H9 (cell line): ENCODE data around the gene HP. TPM values are rescaled to one million over a fixed set of nuclear protein-coding genes. Genes with fewer than 3 reads are reported as not detected.
"Not testable (repeated sequence)": the region's sequence is repeated elsewhere in the genome, so short reads cannot be mapped to it uniquely, and the experiment has no call there.

Source experiments
- DNase-seq: peaks from one replicate; pipeline ENCODE4 v3.0.0-alpha.2; 2017
- H2AFZ ChIP-seq: one replicate; pipeline ENCODE4 v1.6.1; 2013; ENCODE audit warnings: mild to moderate bottlenecking, low read length, control low read depth, moderate library complexity
- H2AK5ac ChIP-seq: 2 replicates; pipeline ENCODE4 v1.6.1; 2013; ENCODE audit warnings: low read length, control low read depth, mixed read lengths; ENCODE audit not compliant: insufficient read length
- H2BK120ac ChIP-seq: one replicate; pipeline ENCODE4 v1.6.1; 2013; ENCODE audit warnings: low read depth, mild to moderate bottlenecking, low read length, control low read depth, inconsistent platforms; ENCODE audit not compliant: poor library complexity, severe bottlenecking
- H2BK12ac ChIP-seq: 2 replicates; pipeline ENCODE4 v1.6.1; 2013; ENCODE audit warnings: low read length, control low read depth, mixed read lengths, low read depth; ENCODE audit not compliant: insufficient read length
- H2BK15ac ChIP-seq: 2 replicates; pipeline ENCODE4 v1.6.1; 2013; ENCODE audit warnings: low read depth, low read length, control low read depth
- H2BK20ac ChIP-seq: one replicate; pipeline ENCODE4 v1.6.1; 2013; ENCODE audit warnings: low read depth, mild to moderate bottlenecking, low read length, control low read depth, inconsistent platforms; ENCODE audit not compliant: poor library complexity, severe bottlenecking
- H2BK5ac ChIP-seq: 2 replicates; pipeline ENCODE4 v1.6.1; 2013; ENCODE audit warnings: low read length, control low read depth, mixed read lengths; ENCODE audit not compliant: insufficient read length
- H3K14ac ChIP-seq: 2 replicates; pipeline ENCODE4 v1.6.1; 2013; ENCODE audit warnings: low read length, control low read depth; ENCODE audit not compliant: insufficient read depth
- H3K18ac ChIP-seq: 2 replicates; pipeline ENCODE4 v1.6.1; 2013; ENCODE audit warnings: low read depth, mild to moderate bottlenecking, mixed read lengths, low read length, control low read depth; ENCODE audit not compliant: insufficient read length
- H3K23ac ChIP-seq: 2 replicates; pipeline ENCODE4 v1.6.1; 2013; ENCODE audit warnings: low read length, control low read depth, mixed read lengths, low read depth; ENCODE audit not compliant: insufficient read length
- H3K23me2 ChIP-seq: 2 replicates; pipeline ENCODE4 v1.6.1; 2013; ENCODE audit warnings: low read depth, mild to moderate bottlenecking, mixed read lengths, low read length, control low read depth; ENCODE audit not compliant: insufficient read length, poor library complexity, severe bottlenecking
- H3K27ac ChIP-seq: 2 replicates; pipeline ENCODE4 v1.5.1; 2013; ENCODE audit warnings: low read length, control low read depth, mixed read lengths, low read depth; ENCODE audit not compliant: insufficient read length
- H3K27me3 ChIP-seq: 2 replicates; pipeline ENCODE4 v1.6.1; 2013; ENCODE audit warnings: low read length, control low read depth, inconsistent platforms; ENCODE audit not compliant: insufficient read depth
- H3K4ac ChIP-seq: 2 replicates; pipeline ENCODE4 v1.6.1; 2013; ENCODE audit warnings: low read depth, mild to moderate bottlenecking, control low read depth, inconsistent platforms, low read length, moderate library complexity
- H3K4me1 ChIP-seq: 2 replicates; pipeline ENCODE4 v1.6.1; 2013; ENCODE audit warnings: low read length, control low read depth, inconsistent platforms; ENCODE audit not compliant: insufficient read depth
- H3K4me2 ChIP-seq: 2 replicates; pipeline ENCODE4 v1.6.1; 2013; ENCODE audit warnings: low read length, control low read depth, mixed read lengths; ENCODE audit not compliant: insufficient read length, insufficient read depth
- H3K56ac ChIP-seq: 2 replicates; pipeline ENCODE4 v1.6.1; 2013; ENCODE audit warnings: low read depth, mild to moderate bottlenecking, mixed read lengths, low read length, control low read depth; ENCODE audit not compliant: insufficient read length
- H3K79me1 ChIP-seq: 2 replicates; pipeline ENCODE4 v1.6.1; 2013; ENCODE audit warnings: low read depth, mild to moderate bottlenecking, moderate library complexity, low read length, control low read depth, inconsistent platforms; ENCODE audit not compliant: insufficient read depth, poor library complexity, severe bottlenecking
- H3K79me2 ChIP-seq: 2 replicates; pipeline ENCODE4 v1.6.1; 2013; ENCODE audit warnings: low read length, control low read depth, inconsistent platforms; ENCODE audit not compliant: insufficient read depth
- H3K9ac ChIP-seq: 2 replicates; pipeline ENCODE4 v1.6.1; 2013; ENCODE audit warnings: low read length, control low read depth, mixed read lengths; ENCODE audit not compliant: insufficient read length; ENCODE audit errors: extremely low read depth
- H3K9me3 ChIP-seq: one replicate; pipeline ENCODE4 v1.6.1; 2013; ENCODE audit warnings: low read depth, low read length, inconsistent platforms; ENCODE audit not compliant: control insufficient read depth
- H3T11ph ChIP-seq: one replicate; pipeline ENCODE4 v1.6.1; 2013; ENCODE audit warnings: mild to moderate bottlenecking, low read length, control low read depth, inconsistent platforms
- H4K20me1 ChIP-seq: one replicate; pipeline ENCODE4 v1.6.1; 2013; ENCODE audit not compliant: control insufficient read depth, insufficient read length, insufficient read depth
- H4K5ac ChIP-seq: 2 replicates; pipeline ENCODE4 v1.6.1; 2013; ENCODE audit warnings: low read depth, mild to moderate bottlenecking, mixed read lengths, low read length, control low read depth; ENCODE audit not compliant: insufficient read length
- H4K8ac ChIP-seq: replicated peaks from 2 replicates; pipeline ENCODE4 v1.6.1; 2013; ENCODE audit warnings: low read length, control low read depth, mixed read lengths, low read depth; ENCODE audit not compliant: insufficient read length
- H4K91ac ChIP-seq: 2 replicates; pipeline ENCODE4 v1.6.1; 2013; ENCODE audit warnings: low read depth, mild to moderate bottlenecking, moderate library complexity, mixed read lengths, low read length, control low read depth; ENCODE audit not compliant: insufficient read length
- H3K27ac Mint-ChIP-seq, 3 experiments: 2 replicates in 2 of 3; 3 replicates in 1 of 3; pipeline ENCODE4 v1.8.0; 2020 to 2021; ENCODE audit warnings: mixed read lengths in 3 of 3, mild to moderate bottlenecking in 1 of 3, moderate library complexity in 1 of 3
- H3K27me3 Mint-ChIP-seq: 2 replicates; pipeline ENCODE4 v1.8.0; 2021; ENCODE audit warnings: low read depth, mild to moderate bottlenecking, moderate library complexity, mixed read lengths
- H3K36me3 Mint-ChIP-seq, 3 experiments: 2 replicates in 2 of 3; 3 replicates in 1 of 3; pipeline ENCODE4 v1.8.0; 2020 to 2021; ENCODE audit warnings: low read depth in 3 of 3, mixed read lengths in 3 of 3; ENCODE audit not compliant: insufficient read depth in 1 of 3
- H3K4me1 Mint-ChIP-seq, 2 experiments: 2 replicates each; pipeline ENCODE4 v1.8.0; 2020; ENCODE audit warnings: mixed read lengths in 2 of 2
- H3K4me3 Mint-ChIP-seq, 2 experiments: 2 replicates in 1 of 2; 3 replicates in 1 of 2; pipeline ENCODE4 v1.8.0; 2020 to 2021; ENCODE audit warnings: mild to moderate bottlenecking in 2 of 2, mixed read lengths in 2 of 2, moderate library complexity in 1 of 2
- H3K9me3 Mint-ChIP-seq, 2 experiments: 2 replicates in 1 of 2; 3 replicates in 1 of 2; pipeline ENCODE4 v1.8.0; 2020; ENCODE audit warnings: mild to moderate bottlenecking in 2 of 2, mixed read lengths in 2 of 2, moderate library complexity in 1 of 2
- WGBS: extraction: QIAGEN DNeasy Blood & Tissue Kit; methylation state at CpG from one replicate; pipeline ENCODE4 v1.1.7; 2013; ENCODE audit warnings: missing lambda C conversion rate, low lambda C conversion rate, mixed read lengths; ENCODE audit not compliant: insufficient read length; ENCODE audit errors: extremely low coverage; 5-methylcytosine and 5-hydroxymethylcytosine counted together
- total RNA-seq: library from RNA; stranded (reverse); gene quantifications from 2 replicates; pipeline ENCODE4 v1.2.1, GENCODE V29; 2021

HP gene
- total RNA-seq, 1 experiment from 2014 or later = not detected

DNA sequence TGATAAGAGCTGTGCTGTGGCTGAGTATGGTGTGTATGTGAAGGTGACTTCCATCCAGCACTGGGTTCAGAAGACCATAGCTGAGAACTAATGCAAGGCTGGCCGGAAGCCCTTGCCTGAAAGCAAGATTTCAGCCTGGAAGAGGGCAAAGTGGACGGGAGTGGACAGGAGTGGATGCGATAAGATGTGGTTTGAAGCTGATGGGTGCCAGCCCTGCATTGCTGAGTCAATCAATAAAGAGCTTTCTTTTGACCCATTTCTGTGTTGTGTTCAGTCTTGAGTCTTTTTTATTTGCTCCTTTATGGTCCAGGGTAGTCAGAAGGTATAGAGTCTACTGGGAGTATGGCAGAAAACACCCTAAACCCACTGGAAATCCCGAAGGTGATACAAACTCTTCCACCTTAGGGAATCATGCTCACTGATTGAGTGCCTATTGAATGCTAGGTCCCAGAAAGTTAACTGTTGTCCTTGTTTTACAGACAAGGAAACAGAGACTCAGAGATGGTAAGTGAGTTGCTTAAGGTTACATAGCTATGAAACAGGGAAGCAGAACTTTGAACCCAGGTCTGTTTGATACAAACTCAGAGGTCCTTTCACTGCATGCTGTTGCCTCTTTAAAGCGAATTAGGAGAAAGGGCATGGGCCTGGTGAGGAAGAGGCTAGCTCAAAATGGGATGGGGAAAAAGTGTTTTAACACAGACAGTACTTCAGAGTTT lies 22.8 kb downstream of the HP start:
- not testable (repeated sequence) for H3K18ac ChIP-seq, H4K8ac ChIP-seq, H3K79me1 ChIP-seq, H3K27me3 ChIP-seq, DNase-seq, H3K27ac Mint-ChIP-seq, H2BK12ac ChIP-seq, H3K9me3 ChIP-seq, H3K23me2 ChIP-seq, H3K36me3 Mint-ChIP-seq, H3K27me3 Mint-ChIP-seq, H3K27ac ChIP-seq, H4K20me1 ChIP-seq, H3K4ac ChIP-seq, H3K14ac ChIP-seq, H3T11ph ChIP-seq, H3K79me2 ChIP-seq, H4K91ac ChIP-seq, H3K9me3 Mint-ChIP-seq, H3K56ac ChIP-seq, H4K5ac ChIP-seq, H2BK5ac ChIP-seq, H3K9ac ChIP-seq, H3K4me2 ChIP-seq, H3K4me1 ChIP-seq, H3K4me3 Mint-ChIP-seq, H2BK15ac ChIP-seq, H2BK120ac ChIP-seq, H2AK5ac ChIP-seq, H2AFZ ChIP-seq, H2BK20ac ChIP-seq, H3K23ac ChIP-seq
- no CpG with 5 or more reads among the region's 5 CpGs for WGBS
- H3K4me1 Mint-ChIP-seq = peaks cover 13 to 14% of the 10 kb centered on the region in 2 experiments
